Effector CD4-positive, alpha-beta T cell (primary cell): ENCODE results near the gene PUS7L.
"Not testable (repeated sequence)": the region's sequence is repeated elsewhere in the genome, so short reads cannot be mapped to it uniquely, and the experiment has no call there.

ENCODE experiments used
- DNase-seq: peaks from one replicate; pipeline ENCODE4 v3.0.0-alpha.2; 2020

Gene PUS7L

DNA sequence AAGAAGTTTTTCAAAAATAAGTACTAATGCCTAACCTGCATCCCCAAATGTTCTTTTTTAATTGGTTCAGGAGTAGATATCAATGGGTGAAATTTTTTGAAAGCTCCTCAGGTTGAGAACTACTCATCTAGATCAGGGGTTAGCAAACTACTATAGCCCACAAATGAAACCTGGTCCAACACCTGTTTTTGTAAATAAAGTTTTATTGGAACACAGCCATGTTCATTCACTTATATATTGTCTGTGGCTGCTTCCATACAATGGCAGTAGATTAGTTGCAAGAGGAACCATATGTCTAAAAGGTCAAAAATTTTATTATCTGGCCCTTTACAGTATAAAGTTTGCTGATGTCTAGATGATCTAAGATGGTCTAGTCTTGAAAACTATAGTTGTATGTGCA is 13.8 kb downstream of the PUS7L start:
- no peak for DNase-seq

DNA sequence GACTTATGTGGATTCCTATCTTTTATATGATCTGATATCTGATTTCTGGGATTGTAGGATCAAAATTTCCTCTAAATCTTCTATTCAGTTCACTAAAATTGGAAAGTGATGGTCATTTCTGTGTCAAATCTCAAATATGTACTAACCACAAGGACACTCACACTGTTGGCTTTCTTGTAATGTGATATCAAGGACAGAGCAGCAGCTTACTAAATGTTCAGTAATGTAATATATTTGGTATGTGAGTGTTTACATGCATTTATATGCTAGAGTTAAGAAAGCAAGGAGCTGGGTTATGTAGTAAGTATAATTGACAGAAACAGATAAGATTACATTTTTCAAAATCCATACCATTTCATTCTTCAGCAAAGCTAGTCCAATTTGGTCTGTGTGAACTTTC is 16.5 kb downstream of the PUS7L start:
- no peak for DNase-seq

DNA sequence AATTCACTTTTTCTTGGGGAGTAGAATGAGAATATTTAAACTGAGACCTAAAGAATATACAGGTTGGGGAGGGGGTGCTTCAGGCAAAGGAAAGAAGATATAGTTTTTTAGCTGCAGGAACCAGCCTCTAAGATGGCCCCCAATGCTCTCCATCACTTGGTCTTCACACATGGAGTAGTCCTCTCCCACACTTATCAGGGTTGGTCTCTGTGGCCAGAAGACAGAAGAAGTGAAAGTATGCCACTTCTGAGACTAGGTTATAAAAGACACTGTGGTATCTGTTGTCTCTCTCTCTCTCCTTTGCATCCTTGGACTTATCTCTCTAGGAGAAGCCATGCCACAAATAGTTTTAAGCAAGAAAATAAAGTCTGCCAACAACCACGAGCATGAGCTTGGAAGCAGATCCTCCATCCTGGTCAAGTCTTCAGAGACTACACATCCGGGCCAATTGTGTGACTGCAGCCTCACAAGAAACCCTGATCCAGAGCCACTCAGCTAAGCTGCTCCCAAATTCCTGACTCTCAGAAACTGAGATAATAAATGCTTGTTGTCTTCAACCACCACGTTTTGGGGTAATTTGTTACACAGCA is 18.0 kb downstream of the PUS7L start:
- DNase-seq, result no peak

DNA sequence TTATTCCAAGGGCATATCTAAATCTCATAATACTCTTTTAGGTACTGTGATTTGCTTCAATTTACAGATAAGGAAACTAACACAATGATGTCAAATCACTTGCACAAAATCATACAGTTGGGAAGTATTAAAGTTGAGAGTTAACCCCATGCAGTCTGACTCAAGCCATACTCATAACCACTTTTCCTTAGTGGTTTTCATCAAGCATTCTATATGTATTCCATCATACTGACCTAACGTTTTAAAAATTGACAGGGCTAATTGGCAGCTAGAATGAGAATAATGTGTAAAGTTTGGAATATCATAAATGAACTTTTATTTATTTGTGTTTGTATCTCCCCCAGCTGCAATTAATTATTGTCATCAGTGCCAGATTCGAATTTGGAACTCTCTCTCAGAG is 20.9 kb downstream of the PUS7L start:
- no peak for DNase-seq

DNA sequence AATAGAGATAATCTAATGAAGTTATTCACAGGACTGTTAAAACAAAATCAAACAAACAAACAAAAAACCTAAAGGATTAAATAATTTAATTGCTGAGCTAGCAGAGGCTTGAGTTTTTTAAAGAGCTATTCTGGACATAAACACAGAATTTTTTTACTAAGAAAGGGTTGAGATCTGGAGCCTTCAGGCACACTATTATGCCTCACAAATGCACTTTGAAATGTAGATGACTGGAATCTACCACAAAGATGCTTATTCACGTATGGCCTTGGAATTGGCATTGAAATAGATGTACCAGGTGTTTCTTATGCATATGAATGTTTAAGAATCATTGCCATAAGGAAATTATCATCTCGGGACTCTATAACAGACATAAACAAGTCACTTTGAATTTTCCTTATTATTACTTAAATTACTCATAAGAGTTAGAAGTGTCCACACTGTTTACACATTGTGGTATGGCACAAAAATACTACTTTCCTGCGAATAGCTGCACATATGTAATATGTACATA is 21.6 kb downstream of the PUS7L start:
- no peak for DNase-seq

DNA sequence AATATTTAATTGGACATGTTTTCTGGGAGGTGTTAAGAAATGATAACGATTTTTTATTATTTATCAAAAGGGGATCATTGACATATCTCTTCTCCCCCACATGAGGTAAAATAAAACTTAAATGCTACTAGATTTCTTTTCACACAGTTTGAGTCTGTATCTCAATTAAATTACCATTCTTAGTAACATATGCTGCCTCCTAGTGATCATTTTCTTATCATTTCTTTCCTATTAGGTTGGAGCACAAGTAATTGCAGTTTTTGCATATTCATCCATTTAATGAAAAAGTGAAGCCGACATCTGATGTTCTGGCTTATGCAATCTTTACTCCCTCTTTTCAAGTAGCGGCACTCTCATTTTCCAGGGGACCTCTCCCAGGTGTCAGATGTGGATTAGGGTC is 24.9 kb downstream of the PUS7L start:
- DNase-seq, result no peak

DNA sequence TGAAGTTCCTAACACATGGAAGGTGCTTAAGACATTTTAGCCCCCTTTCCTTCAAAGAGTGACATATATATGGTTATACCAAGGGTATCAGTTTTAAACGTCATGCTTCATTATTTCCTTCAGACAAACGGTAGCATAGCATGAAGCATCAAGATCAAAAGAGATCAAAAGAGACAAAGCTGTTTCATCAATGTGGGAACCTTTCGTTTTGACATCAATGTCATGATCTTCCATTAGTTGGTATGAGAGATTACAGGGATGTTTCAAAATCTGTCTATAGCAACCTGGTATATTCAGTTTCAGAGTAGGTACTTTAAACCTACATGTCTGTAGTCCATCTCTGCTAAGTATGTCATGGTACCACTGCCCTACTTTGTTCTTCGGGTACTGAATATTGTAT is 28.3 kb downstream of the PUS7L start:
- no peak for DNase-seq

DNA sequence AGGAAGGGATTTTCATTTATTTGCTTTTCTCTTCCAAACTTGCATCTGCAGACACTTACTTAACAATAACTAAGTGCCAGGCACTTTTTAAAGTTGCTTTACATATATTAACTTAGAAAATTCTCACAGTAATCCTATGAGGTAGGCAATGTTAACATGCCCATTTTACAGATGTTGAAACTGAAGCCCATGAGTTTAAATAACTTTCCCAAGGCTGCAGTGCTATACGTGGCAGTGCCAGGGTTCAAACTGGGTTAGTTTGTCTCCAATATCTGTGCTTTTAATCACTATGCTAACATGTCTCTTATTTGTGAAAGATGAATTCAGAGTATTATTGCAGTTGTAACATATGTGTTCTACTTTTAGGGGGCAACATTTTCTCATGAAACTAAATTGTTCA is 29.9 kb downstream of the PUS7L start:
- no peak for DNase-seq

DNA sequence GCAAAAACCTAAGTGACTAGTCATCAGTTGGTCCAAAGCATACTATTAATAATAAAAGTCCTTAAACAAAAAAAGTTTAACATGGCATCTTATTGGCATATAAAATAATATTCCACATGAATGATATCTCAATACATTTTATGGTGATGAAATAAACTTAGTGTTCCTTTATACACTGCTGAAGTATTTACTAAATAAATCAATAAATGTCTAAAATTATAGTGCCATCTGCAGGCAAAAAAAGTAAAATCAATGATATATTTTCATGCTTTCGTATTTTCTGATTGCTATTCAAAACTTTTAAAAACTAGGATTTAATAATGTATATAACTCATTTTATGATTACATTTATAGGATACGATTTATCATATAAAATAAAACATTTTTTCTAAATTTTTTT is 30.5 kb downstream of the PUS7L start:
- DNase-seq, result no peak

DNA sequence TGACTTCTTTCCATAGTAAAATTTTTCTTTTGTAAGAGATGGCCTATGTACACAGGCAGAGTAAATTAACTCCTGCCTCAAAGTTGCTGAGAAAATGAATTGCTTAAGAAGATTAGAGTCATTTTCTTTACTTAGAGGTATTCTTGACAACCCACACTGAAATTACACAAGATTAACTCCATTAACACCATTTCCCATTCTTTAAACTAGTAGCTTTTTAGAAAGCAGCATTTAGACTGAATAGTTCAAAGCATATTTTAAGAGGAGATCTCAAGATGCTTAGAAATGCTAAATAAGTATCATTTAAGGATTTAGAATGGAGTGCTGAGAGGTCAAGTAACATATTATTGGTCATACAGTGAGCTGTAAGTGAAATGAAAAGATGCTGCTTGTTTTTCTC is 35.5 kb downstream of the PUS7L start:
- DNase-seq, result no peak

DNA sequence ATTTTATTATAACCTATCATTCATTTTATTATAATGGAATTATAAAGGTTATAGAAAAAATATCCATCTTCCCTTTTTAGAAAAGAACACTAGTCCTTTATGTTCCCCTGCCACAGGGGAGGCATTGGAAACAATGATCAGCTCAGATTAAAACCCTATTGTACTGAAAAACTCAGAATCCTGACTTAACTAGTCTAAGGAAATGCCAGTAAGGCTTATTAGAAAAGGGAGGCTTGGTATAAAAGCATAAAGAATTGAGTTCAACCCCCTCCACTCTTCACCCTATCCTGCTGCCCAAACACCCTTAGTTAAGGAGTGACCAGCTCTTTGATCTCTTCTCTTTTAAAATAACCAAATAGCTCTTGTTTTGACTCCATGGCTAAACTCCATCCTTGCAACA is 36.0 kb downstream of the PUS7L start:
- DNase-seq, result no peak

DNA sequence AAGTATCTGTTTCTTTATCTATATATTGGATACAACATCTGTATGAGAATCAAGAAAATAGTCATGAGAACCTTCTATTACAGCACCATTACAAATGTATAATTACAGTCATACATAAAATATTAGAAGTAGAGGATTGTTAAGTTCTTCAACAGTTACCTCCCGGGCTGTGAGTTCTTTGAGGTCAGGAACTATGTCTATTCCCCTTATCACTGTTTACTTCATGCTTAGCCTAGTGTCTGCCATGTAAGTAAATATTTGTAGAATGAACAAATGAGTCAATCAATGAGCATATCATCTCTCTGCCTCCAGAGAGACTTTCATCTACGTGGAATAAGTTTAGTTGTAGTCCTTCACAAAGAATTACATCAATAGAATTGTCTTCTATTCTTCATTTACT is 47.2 kb downstream of the PUS7L start:
- no peak for DNase-seq

DNA sequence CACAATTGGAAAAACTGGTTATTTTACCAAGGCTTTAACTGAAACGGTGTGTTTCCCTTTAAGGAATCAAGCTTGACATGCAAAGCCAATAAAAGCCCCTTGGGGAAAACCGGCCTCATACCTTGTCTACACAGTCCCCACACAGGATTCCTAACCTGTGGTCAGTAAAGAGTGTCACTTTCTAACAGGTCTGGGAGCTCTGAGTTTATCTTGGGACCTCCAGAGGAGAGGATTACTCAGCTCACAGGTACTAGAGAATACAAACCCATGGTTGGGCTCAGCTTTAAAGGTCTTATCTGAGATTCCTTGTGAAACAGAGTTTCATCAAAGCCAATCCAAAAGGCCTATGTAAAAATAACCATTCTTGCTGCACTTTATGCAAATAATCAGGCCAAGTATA is 54.8 kb downstream of the PUS7L start:
- DNase-seq, result not testable (repeated sequence)

DNA sequence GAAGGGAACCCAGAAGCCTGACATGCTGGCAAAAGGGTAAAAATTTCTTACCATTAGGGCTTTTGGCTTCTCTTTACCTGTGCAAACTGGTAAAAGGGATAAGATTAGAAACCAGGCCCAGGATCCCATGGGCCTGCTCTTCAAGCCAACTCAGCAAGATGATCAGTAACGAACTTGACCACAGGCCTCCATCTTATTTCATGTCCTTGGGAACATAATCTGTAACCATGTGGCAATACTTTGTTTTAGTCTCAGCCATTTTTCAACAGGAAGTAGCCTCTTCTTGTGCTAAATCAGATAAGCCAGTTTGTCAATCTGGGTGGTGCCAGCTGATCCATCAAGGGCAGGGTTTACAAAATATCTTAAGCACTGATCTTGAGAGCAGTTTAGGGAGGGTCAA is 57.4 kb downstream of the PUS7L start:
- not testable (repeated sequence) for DNase-seq

DNA sequence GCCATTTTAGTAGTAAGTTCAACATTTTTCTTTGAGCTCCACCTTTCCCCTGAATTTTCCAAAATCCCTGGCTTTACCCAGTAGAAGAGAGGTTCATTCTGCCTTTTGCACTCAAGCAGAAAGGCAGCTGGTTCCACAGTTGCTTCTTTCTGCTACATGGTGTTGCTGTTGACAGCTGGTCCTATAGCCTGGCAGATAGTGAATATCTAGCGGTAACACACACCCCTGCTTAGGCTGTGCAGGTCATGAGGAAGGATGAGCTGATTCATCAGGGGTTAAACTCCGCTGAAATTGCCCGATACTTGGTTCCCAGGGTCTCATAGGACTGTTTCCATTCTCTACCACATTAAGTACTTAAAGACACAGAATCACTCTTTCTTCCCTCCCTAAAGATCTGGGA is 62.4 kb downstream of the PUS7L start:
- no peak for DNase-seq

DNA sequence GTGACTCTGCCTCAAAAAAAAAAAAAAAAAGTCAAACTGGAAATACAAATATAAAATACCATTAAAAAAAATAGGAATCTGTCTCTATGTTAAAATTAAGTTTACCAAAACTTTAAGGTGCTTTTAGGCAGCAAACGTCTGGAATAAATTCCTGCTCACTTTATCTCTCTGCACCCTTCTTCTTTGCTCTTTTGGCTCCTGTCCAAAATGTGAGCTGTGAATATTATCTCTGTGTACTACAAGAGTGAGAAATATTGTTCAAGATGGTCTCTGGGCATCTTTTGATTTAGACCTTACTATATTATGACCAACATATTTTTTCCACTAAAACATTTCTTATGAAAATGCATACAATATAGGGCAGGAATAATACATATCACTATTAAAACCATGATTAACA is 63.7 kb downstream of the PUS7L start:
- no peak for DNase-seq

DNA sequence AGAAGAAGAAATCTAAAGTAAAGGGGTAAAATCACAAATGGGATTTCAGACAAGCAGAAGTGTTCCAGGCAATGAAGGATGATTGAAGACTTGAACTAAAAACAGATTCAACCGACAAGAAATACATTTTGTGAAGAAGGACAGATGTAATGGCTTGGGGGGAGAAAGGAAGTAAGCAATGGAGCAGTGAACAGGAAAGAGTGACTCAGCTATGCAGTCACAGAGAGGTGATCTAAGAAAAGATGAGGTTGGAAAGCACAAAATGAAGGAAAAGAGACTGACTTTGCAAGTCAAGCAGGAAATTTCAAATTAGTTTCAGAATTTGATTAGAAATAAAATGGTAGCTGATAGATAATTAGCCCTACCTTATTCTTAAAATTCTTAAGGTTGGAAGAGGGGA is 66.5 kb downstream of the PUS7L start:
- DNase-seq, result no peak

DNA sequence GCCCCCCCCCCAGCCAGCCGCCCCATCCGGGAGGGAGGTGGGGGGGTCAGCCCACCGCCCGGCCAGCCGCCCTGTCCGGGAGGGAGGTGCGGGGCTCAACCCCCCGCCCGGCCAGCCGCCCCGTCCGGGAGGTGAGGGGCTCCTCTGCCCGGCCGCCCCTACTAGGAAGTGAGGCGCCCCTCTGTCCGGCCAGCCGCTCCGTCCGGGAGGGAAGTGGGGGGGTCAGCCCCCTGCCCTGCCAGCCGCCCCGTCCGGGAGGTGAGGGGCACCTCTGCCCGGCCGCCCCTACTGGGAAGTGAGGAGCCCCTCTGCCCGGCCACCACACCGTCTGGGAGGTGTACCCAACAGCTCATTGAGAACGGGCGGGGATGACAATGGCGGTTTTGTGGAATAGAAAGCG is 73.1 kb downstream of the PUS7L start:
- not testable (repeated sequence) for DNase-seq

DNA sequence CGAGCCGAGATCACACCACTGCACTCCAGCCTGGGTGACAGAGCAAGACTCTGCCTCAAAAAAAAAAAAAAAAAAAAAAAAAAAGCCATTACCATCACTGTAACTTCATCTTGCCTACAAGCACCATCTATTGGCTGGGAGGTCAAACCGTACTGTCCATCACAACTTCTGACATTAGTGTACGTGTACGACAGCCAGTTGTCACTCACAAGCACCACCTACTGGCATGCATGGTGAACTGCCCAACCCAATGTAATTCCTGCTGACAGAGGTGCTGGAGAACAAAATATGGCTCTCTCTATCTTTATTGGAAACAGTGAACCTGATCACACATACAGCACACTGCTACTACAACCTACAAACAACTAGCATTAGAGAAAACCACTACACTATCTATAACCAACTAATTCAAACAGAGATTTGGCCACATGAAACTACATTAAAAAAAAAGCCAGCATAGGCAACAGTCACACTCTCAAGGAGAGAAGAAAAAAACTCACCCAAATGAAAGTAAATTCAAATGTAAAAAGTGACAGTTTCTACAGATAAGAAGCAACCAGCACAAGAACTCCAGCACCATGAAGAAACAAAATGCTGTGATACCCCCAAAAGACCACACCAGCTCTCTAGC is 82.3 kb downstream of the PUS7L start:
- DNase-seq, result no peak

DNA sequence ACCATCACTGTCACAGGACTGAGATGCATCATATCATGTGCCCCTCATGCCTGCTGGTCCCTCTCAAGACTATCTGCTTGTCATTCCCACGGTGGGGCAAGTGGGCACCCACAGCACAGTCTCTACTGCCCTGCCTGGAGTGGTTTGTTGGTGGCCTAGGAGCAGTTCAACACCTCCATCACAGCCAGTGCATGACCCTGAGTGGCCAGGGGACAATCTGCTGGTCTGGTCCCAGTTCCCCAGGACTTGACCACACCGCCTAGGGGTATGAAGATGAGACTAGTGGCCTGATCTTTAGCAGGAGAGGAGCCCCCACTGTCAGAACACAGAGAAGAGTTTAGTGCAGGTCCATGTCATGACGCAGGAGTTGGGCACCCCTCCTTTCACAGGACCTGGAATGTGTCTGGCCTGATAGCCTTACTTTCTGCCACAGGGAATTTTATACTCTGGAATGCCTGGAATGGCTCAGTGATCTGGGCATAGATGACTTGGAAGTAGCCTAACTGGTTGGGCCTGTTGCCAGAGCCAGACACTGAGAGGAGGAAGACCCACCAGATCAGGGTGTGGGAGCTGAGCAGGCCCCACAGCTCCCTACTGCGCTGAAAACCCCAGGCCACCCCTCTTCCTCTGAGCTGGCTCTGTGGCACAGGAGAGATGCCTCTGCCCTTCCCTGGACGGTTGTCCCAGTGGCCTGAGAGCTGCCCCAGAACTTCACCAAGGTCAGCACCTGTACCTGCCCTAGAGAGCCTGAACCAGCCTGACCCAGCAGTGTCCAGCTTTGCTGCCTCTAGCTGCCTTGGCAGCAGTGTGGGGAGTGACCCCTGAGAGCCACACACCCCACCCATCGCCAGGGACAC is 83.3 kb downstream of the PUS7L start:
- DNase-seq, result no peak

DNA sequence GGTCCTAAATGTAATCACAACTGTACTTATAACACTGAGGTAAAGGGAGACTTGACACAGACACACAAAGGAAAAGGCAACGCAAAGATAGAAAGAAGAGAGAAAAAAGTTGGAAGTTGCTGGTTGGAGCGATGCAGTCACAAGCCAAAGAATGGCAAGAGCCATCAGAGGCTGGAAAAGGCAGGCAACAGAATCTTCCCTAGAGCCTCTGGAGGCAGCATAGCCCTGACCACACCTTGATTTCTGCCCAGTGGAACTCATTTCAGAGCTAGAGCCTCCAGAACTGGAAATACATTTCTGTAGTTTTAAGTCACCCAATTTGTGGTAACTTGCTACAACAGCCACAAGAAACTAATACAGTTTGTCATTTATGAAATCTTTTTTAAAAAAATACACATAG is 89.2 kb downstream of the PUS7L start:
- no peak for DNase-seq
